ENCODE results near the gene SAMD4A. TPM values are rescaled to one million over a fixed set of nuclear protein-coding genes. Genes with fewer than 3 reads are reported as not detected.

SAMD4A gene
- total RNA-seq, 1 experiment from 2014 or later = 9.6 TPM

DNA sequence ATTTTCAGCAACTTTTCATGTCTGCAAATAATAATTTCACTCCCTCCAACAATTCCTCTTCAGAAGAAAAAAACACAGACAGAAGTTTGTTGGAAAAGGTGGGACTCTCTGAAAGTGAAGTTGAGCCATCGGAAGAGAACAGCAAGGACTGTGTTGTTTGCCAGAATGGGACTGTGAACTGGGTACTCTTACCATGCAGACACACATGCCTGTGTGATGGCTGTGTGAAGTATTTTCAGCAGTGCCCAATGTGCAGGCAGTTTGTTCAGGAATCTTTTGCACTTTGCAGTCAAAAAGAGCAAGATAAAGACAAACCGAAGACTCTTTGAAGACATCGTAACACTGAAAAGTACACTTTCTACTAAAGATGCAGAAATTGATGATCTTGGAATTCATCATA, 28.9 kb upstream of the SAMD4A start:
- Histone ChIP-seq H4K5ac (ENCODE audit: insufficient read length, low read depth, low read length) (no peak overlapping the region), H2BK120ac (ENCODE audit: low read depth, low read length, poor library complexity, severe bottlenecking) (no peak overlapping the region), H2BK5ac (ENCODE audit: insufficient read length, low read length) (no peak overlapping the region), H4K8ac (replicated peaks; ENCODE audit: insufficient read length, low read depth, low read length) (no peak overlapping the region), H3K23me2 (ENCODE audit: insufficient read length, low read depth, low read length, poor library complexity, severe bottlenecking) (no peaks in the 10 kb centered on the region), H3K9ac (ENCODE audit: extremely low read depth, insufficient read length, low read length) (no peak overlapping the region), H3T11ph (ENCODE audit: low read length) (no peak overlapping the region), H2BK20ac (ENCODE audit: low read depth, low read length, poor library complexity, severe bottlenecking) (no peak overlapping the region), H3K27me3 (ENCODE audit: insufficient read depth, low read length) (no peaks in the 10 kb centered on the region), H4K20me1 (ENCODE audit: control insufficient read depth, insufficient read depth, insufficient read length) (no peaks in the 10 kb centered on the region), H2AFZ (ENCODE audit: low read length) (no peak overlapping the region), H2BK12ac (ENCODE audit: insufficient read length, low read depth, low read length) (no peak overlapping the region), H3K23ac (ENCODE audit: insufficient read length, low read depth, low read length) (no peak overlapping the region), H2BK15ac (ENCODE audit: low read depth, low read length) (no peak overlapping the region), H2AK5ac (ENCODE audit: insufficient read length, low read length) (no peak overlapping the region), H3K79me2 (ENCODE audit: insufficient read depth, low read length) (no peaks in the 10 kb centered on the region), H3K27ac (ENCODE audit: insufficient read length, low read depth, low read length) (no peak overlapping the region), H3K18ac (ENCODE audit: insufficient read length, low read depth, low read length) (no peak overlapping the region), H3K56ac (ENCODE audit: insufficient read length, low read depth, low read length) (no peak overlapping the region), H3K79me1 (ENCODE audit: insufficient read depth, low read depth, low read length, poor library complexity, severe bottlenecking) (no peaks in the 10 kb centered on the region), H3K14ac (ENCODE audit: insufficient read depth, low read length) (no peak overlapping the region), H3K4ac (ENCODE audit: low read depth, low read length) (no peak overlapping the region), H4K91ac (ENCODE audit: insufficient read length, low read depth, low read length) (no peak overlapping the region), H3K4me2 (ENCODE audit: insufficient read depth, insufficient read length, low read length) (no peak overlapping the region), H3K9me3 (ENCODE audit: control insufficient read depth, low read depth, low read length) (no peaks in the 10 kb centered on the region), H3K4me1 (ENCODE audit: insufficient read depth, low read length) (no peaks in the 10 kb centered on the region; the same call in 1 of the 2 replicates)
- H3K9me3 Mint-ChIP-seq = no peaks in the 10 kb centered on the region; a peak in 1 of 5 replicates
- no peak overlapping the region for H3K4me3 Mint-ChIP-seq
- H3K4me1 Mint-ChIP-seq = peaks cover 0 to 11% of the 10 kb centered on the region in 2 experiments; a peak in 3 of 4 replicates
- no peak overlapping the region for H3K27ac Mint-ChIP-seq
- WGBS (ENCODE audit: extremely low coverage, insufficient read length, low lambda C conversion rate) = no CpG with 5 or more reads among the region's 3 CpGs
- H3K27me3 Mint-ChIP-seq (ENCODE audit: low read depth) = no peaks in the 10 kb centered on the region
- peaks cover 0 to 12% (median 1%) of the 10 kb centered on the region in 3 experiments; a peak in 5 of 7 replicates for H3K36me3 Mint-ChIP-seq (ENCODE audit: insufficient read depth in 1 of 3, low read depth in 3 of 3)
- no peak for DNase-seq
- TF ChIP-seq, protein P1, sequence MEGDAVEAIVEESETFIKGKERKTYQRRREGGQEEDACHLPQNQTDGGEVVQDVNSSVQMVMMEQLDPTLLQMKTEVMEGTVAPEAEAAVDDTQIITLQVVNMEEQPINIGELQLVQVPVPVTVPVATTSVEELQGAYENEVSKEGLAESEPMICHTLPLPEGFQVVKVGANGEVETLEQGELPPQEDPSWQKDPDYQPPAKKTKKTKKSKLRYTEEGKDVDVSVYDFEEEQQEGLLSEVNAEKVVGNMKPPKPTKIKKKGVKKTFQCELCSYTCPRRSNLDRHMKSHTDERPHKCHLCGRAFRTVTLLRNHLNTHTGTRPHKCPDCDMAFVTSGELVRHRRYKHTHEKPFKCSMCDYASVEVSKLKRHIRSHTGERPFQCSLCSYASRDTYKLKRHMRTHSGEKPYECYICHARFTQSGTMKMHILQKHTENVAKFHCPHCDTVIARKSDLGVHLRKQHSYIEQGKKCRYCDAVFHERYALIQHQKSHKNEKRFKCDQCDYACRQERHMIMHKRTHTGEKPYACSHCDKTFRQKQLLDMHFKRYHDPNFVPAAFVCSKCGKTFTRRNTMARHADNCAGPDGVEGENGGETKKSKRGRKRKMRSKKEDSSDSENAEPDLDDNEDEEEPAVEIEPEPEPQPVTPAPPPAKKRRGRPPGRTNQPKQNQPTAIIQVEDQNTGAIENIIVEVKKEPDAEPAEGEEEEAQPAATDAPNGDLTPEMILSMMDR (conservative IDR thresholded peaks at IDR 0.05) = no peak
